ENCODE measurements around the gene TMEM130. TPM values are rescaled to one million over a fixed set of nuclear protein-coding genes. Genes with fewer than 3 reads are reported as not detected.

TMEM130 gene
- polyA plus RNA-seq, 1 donor from 2014 or later = 12.3 TPM

DNA sequence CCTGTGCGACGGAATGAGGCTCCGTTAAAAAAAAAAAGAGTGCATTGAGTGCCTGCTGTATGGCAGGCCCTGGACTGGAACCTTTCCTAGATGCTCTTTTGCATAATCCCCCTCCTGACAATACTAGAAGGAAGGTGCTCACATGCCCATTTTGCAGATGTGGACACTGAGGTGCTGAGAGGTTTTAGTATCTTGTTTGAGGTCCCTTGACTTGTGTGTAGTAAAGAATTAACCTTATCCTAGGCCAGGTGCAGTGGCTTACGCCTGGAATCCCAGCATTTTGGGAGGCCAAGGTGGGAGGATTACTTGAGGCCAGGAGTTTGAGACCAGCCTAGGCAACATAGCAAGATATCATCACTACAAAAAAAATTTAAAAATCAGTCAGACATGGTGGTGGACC, 46.6 kb downstream of the TMEM130 start:
- Histone ChIP-seq H3F3A (ENCODE audit: insufficient read depth, low read length, poor library complexity, severe bottlenecking) (no peaks in the 10 kb centered on the region), H3K27me3 (ENCODE audit: insufficient read depth, low read depth, low read length) (no peaks in the 10 kb centered on the region), H3K36me3 (ENCODE audit: insufficient read depth, low read length) (no peaks in the 10 kb centered on the region), H2AFZ (ENCODE audit: low read depth, low read length) (no peak overlapping the region), H4K20me1 (ENCODE audit: insufficient read depth) (no peaks in the 10 kb centered on the region), H3K4me2 (ENCODE audit: low read length) (no peak overlapping the region), H3K9me3 (ENCODE audit: low read length) (no peaks in the 10 kb centered on the region), H3K9me2 (ENCODE audit: insufficient read depth, low read length) (no peaks in the 10 kb centered on the region), H3K9ac (ENCODE audit: low read length) (no peak overlapping the region), H3K27ac (ENCODE audit: low read length) (no peak overlapping the region), H3K4me3 (ENCODE audit: low read length) (no peak overlapping the region), H3K79me2 (replicated peaks; ENCODE audit: insufficient read depth, low read length) (no peaks in the 10 kb centered on the region)
- TF ChIP-seq, protein P1, sequence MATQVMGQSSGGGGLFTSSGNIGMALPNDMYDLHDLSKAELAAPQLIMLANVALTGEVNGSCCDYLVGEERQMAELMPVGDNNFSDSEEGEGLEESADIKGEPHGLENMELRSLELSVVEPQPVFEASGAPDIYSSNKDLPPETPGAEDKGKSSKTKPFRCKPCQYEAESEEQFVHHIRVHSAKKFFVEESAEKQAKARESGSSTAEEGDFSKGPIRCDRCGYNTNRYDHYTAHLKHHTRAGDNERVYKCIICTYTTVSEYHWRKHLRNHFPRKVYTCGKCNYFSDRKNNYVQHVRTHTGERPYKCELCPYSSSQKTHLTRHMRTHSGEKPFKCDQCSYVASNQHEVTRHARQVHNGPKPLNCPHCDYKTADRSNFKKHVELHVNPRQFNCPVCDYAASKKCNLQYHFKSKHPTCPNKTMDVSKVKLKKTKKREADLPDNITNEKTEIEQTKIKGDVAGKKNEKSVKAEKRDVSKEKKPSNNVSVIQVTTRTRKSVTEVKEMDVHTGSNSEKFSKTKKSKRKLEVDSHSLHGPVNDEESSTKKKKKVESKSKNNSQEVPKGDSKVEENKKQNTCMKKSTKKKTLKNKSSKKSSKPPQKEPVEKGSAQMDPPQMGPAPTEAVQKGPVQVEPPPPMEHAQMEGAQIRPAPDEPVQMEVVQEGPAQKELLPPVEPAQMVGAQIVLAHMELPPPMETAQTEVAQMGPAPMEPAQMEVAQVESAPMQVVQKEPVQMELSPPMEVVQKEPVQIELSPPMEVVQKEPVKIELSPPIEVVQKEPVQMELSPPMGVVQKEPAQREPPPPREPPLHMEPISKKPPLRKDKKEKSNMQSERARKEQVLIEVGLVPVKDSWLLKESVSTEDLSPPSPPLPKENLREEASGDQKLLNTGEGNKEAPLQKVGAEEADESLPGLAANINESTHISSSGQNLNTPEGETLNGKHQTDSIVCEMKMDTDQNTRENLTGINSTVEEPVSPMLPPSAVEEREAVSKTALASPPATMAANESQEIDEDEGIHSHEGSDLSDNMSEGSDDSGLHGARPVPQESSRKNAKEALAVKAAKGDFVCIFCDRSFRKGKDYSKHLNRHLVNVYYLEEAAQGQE (IDR thresholded peaks at IDR 0.05; ENCODE audit: borderline replicate concordance) = no peak
- no peak for TF ChIP-seq MXI1 (conservative IDR thresholded peaks at IDR 0.05; ENCODE audit: poor library complexity, severe bottlenecking)

DNA sequence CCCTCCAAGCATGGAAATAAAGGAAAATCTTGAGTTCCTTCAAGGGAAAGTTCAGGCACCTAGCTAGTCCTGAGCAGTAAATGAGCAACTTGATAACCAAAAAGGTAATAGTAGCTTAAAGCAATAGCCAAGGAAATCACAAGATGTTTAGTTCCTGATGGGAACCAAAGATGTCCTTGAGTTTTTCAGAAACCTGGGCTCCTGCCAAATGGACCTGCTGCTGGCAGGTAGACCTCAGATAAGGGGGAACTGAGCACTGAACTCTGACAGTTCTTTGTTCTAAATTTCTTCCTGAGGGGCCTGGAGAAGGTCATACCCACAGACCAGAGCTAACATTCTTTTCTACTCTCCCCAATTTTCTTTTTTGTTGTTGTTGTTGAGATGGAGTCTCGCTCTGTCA, 48.5 kb downstream of the TMEM130 start:
- no peaks in the 10 kb centered on the region for H3K79me2 ChIP-seq (replicated peaks; ENCODE audit: insufficient read depth, low read length)
- no peak overlapping the region for H2AFZ ChIP-seq (ENCODE audit: low read depth, low read length)
- TF ChIP-seq EZH2 (IDR thresholded peaks at IDR 0.05; ENCODE audit: borderline replicate concordance, insufficient read depth, low read length, poor library complexity, severe bottlenecking) (no peak), TAF1 (IDR thresholded peaks at IDR 0.05; ENCODE audit: low read depth) (no peak), SMC3 (conservative IDR thresholded peaks at IDR 0.05; ENCODE audit: poor library complexity) (no peak), RAD21 (conservative IDR thresholded peaks at IDR 0.05) (no peak), EP300 (conservative IDR thresholded peaks at IDR 0.05; ENCODE audit: poor library complexity, severe bottlenecking) (no peak), MXI1 (conservative IDR thresholded peaks at IDR 0.05; ENCODE audit: poor library complexity, severe bottlenecking) (no peak)
- TF ChIP-seq, protein P1 (IDR thresholded peaks at IDR 0.05; ENCODE audit: borderline replicate concordance) = no peak
- H3K9me3 ChIP-seq (ENCODE audit: low read length) = no peaks in the 10 kb centered on the region
- H4K20me1 ChIP-seq (ENCODE audit: insufficient read depth) = no peaks in the 10 kb centered on the region
- H3F3A ChIP-seq (ENCODE audit: insufficient read depth, low read length, poor library complexity, severe bottlenecking) = no peaks in the 10 kb centered on the region
- H3K27me3 ChIP-seq (ENCODE audit: insufficient read depth, low read depth, low read length) = no peaks in the 10 kb centered on the region
- no peak overlapping the region for H3K4me2 ChIP-seq (ENCODE audit: low read length)
- no peak overlapping the region for H3K27ac ChIP-seq (ENCODE audit: low read length)
- H3K9me2 ChIP-seq (ENCODE audit: insufficient read depth, low read length) = no peaks in the 10 kb centered on the region
- H3K9ac ChIP-seq (ENCODE audit: low read length) = no peak overlapping the region
- no peak overlapping the region for H3K4me3 ChIP-seq (ENCODE audit: low read length)
- H3K36me3 ChIP-seq (ENCODE audit: insufficient read depth, low read length) = no peaks in the 10 kb centered on the region

Data from neural cell (in vitro differentiated cells).